ENCODE measurements around the gene COG4.

COG4 gene

GRCh38 chr16:70438585-70438968 is 84.8 kb downstream of the COG4 start:
- peaks cover 44% of the 10 kb centered on the region for H3K79me2 ChIP-seq (ENCODE audit: insufficient read depth, low read length)
- peaks cover 30% of the 10 kb centered on the region for H3K4me1 ChIP-seq (ENCODE audit: insufficient read depth, low read length)
- H3K9me3 ChIP-seq (ENCODE audit: insufficient read depth, low read length, severe bottlenecking): no peaks in the 10 kb centered on the region
- H4K20me1 ChIP-seq (ENCODE audit: insufficient read depth, low read length): peaks cover 16% of the 10 kb centered on the region; the same call in 1 of the 2 replicates
- peaks cover 13% of the 10 kb centered on the region for H3K36me3 ChIP-seq (ENCODE audit: insufficient read depth, low read length)
- ATAC-seq (ENCODE audit: insufficient read depth, low read depth): peak; percentile 2; the same call in 1 of the 3 replicates
- H3K27me3 ChIP-seq (ENCODE audit: insufficient read depth, low read length, poor library complexity): no peaks in the 10 kb centered on the region
- H2AFZ ChIP-seq (ENCODE audit: low read depth, low read length): peak overlapping the region; percentile 55
- peak overlapping the region; percentile 59 for H3K27ac ChIP-seq (ENCODE audit: low read length)
- peak overlapping the region; percentile 90 for H3K4me2 ChIP-seq (ENCODE audit: insufficient read depth, low read length)
- DNase-seq: no peak
- H3K4me3 ChIP-seq (ENCODE audit: low read depth in 1 of 2, low read length in 2 of 2): peak overlapping the region; percentile 31 to 67; a peak in 3 of 4 replicates
- TF ChIP-seq CTCF (IDR thresholded peaks at IDR 0.05; ENCODE audit: borderline replicate concordance, extremely low read depth, low read length, poor library complexity, severe bottlenecking) (no peak), EZH2 (IDR thresholded peaks at IDR 0.05; ENCODE audit: borderline replicate concordance, low read depth, low read length, severe bottlenecking) (no peak)
- peak overlapping the region; percentile 76 for H3K9ac ChIP-seq (ENCODE audit: low read depth, low read length)

- peaks cover 51% of the 10 kb centered on the region for H3K79me2 ChIP-seq (ENCODE audit: insufficient read depth, low read length)
- H3K4me1 ChIP-seq (ENCODE audit: insufficient read depth, low read length): peaks cover 33% of the 10 kb centered on the region
- TF ChIP-seq CTCF (IDR thresholded peaks at IDR 0.05; ENCODE audit: borderline replicate concordance, extremely low read depth, low read length, poor library complexity, severe bottlenecking): no peak
- TF ChIP-seq EZH2 (IDR thresholded peaks at IDR 0.05; ENCODE audit: borderline replicate concordance, low read depth, low read length, severe bottlenecking): no peak
- peak overlapping the region; percentile 48 for H2AFZ ChIP-seq (ENCODE audit: low read depth, low read length)
- no peaks in the 10 kb centered on the region for H3K9me3 ChIP-seq (ENCODE audit: insufficient read depth, low read length, severe bottlenecking)
- DNase-seq: peak; percentile 34
- peak overlapping the region; percentile 90 for H3K4me2 ChIP-seq (ENCODE audit: insufficient read depth, low read length)
- peak overlapping the region; percentile 35 for H3K27ac ChIP-seq (ENCODE audit: low read length)
- H3K27me3 ChIP-seq (ENCODE audit: insufficient read depth, low read length, poor library complexity): no peaks in the 10 kb centered on the region
- peak overlapping the region; percentile 76 for H3K9ac ChIP-seq (ENCODE audit: low read depth, low read length)
- no peak for ATAC-seq (ENCODE audit: insufficient read depth, low read depth)
- peaks cover 19% of the 10 kb centered on the region; the same call in 1 of the 2 replicates for H4K20me1 ChIP-seq (ENCODE audit: insufficient read depth, low read length)
- H3K36me3 ChIP-seq (ENCODE audit: insufficient read depth, low read length): peaks cover 13% of the 10 kb centered on the region
- H3K4me3 ChIP-seq (ENCODE audit: low read depth in 1 of 2, low read length in 2 of 2): peak overlapping the region; percentile 31 to 67; a peak in 3 of 4 replicates
Measured at GRCh38 chr16:70437582-70438557, 85.5 kb downstream of the COG4 start.

- no peak overlapping the region for H2AFZ ChIP-seq (ENCODE audit: low read depth, low read length)
- peaks cover 20% of the 10 kb centered on the region; the same call in 1 of the 2 replicates for H4K20me1 ChIP-seq (ENCODE audit: insufficient read depth, low read length)
- H3K4me3 ChIP-seq (ENCODE audit: low read depth in 1 of 2, low read length in 2 of 2): peak overlapping the region in 1 of 2 experiments; percentile 67; a peak in 3 of 4 replicates
- H3K4me2 ChIP-seq (ENCODE audit: insufficient read depth, low read length): peak overlapping the region; percentile 90
- DNase-seq (peak; percentile 38), ATAC-seq (ENCODE audit: insufficient read depth, low read depth) (no peak)
- H3K79me2 ChIP-seq (ENCODE audit: insufficient read depth, low read length): peaks cover 58% of the 10 kb centered on the region
- TF ChIP-seq EZH2 (IDR thresholded peaks at IDR 0.05; ENCODE audit: borderline replicate concordance, low read depth, low read length, severe bottlenecking) (no peak), CTCF (IDR thresholded peaks at IDR 0.05; ENCODE audit: borderline replicate concordance, extremely low read depth, low read length, poor library complexity, severe bottlenecking) (no peak)
- no peaks in the 10 kb centered on the region for H3K27me3 ChIP-seq (ENCODE audit: insufficient read depth, low read length, poor library complexity)
- H3K27ac ChIP-seq (ENCODE audit: low read length): peak overlapping the region; percentile 8; the same call in 1 of the 2 replicates
- H3K9me3 ChIP-seq (ENCODE audit: insufficient read depth, low read length, severe bottlenecking): no peaks in the 10 kb centered on the region
- peak overlapping the region; percentile 76; the same call in 1 of the 2 replicates for H3K9ac ChIP-seq (ENCODE audit: low read depth, low read length)
- peaks cover 40% of the 10 kb centered on the region for H3K4me1 ChIP-seq (ENCODE audit: insufficient read depth, low read length)
- H3K36me3 ChIP-seq (ENCODE audit: insufficient read depth, low read length): peaks cover 13% of the 10 kb centered on the region
Measured at GRCh38 chr16:70437017-70437581, 86.3 kb downstream of the COG4 start.
